GM18526 (cell line): ENCODE measurements around the gene PARP2.

Experiments
- POLR2A ChIP-seq: IDR thresholded peaks from 3 replicates; pipeline ENCODE4 v1.6.1; 2011; ENCODE audit not compliant: insufficient read length; ENCODE audit errors: extremely low read depth

Gene PARP2

GRCh38 chr14:20333494-20333841, 10.0 kb upstream of the PARP2 start:
- no peak for TF ChIP-seq POLR2A

GRCh38 chr14:20334017-20334416, 9.4 kb upstream of the PARP2 start:
- TF ChIP-seq POLR2A, result no peak

GRCh38 chr14:20341646-20342045, 1.8 kb upstream of the PARP2 start:
- no peak for TF ChIP-seq POLR2A

- no peak for TF ChIP-seq POLR2A
These were observed 406 bp downstream of the PARP2 start for GRCh38 chr14:20343862-20344220.

GRCh38 chr14:20345366-20345765, 1.9 kb downstream of the PARP2 start:
- no peak for TF ChIP-seq POLR2A

- TF ChIP-seq POLR2A, result no peak
These were observed 3.3 kb downstream of the PARP2 start for GRCh38 chr14:20346713-20347112.

GRCh38 chr14:20347747-20348146, 4.3 kb downstream of the PARP2 start:
- no peak for TF ChIP-seq POLR2A

GRCh38 chr14:20350282-20350681, 6.8 kb downstream of the PARP2 start:
- no peak for TF ChIP-seq POLR2A

GRCh38 chr14:20350860-20351259, 7.4 kb downstream of the PARP2 start:
- TF ChIP-seq POLR2A, result no peak

GRCh38 chr14:20356422-20356821, 13.0 kb downstream of the PARP2 start:
- TF ChIP-seq POLR2A, result no peak

GRCh38 chr14:20365928-20366327, 22.5 kb downstream of the PARP2 start:
- no peak for TF ChIP-seq POLR2A

GRCh38 chr14:20372796-20373195, 29.4 kb downstream of the PARP2 start:
- no peak for TF ChIP-seq POLR2A

- no peak for TF ChIP-seq POLR2A
These were observed 32.0 kb downstream of the PARP2 start for GRCh38 chr14:20375471-20375870.

- TF ChIP-seq POLR2A, result no peak
These were observed 32.7 kb downstream of the PARP2 start for GRCh38 chr14:20376071-20376588.

GRCh38 chr14:20377171-20377570, 33.7 kb downstream of the PARP2 start:
- TF ChIP-seq POLR2A, result no peak

- TF ChIP-seq POLR2A, result no peak
These were observed 36.3 kb downstream of the PARP2 start for GRCh38 chr14:20379743-20380142.

- no peak for TF ChIP-seq POLR2A
These were observed 37.2 kb downstream of the PARP2 start for GRCh38 chr14:20380681-20381080.

- no peak for TF ChIP-seq POLR2A
These were observed 37.9 kb downstream of the PARP2 start for GRCh38 chr14:20381341-20381740.
